GM19395 (cell line): ENCODE data around the gene PARP1.
"Not testable (repeated sequence)": the region's sequence is repeated elsewhere in the genome, so short reads cannot be mapped to it uniquely, and the experiment has no call there.

ENCODE experiments used
- ATAC-seq: cut with Tn5 transposase; IDR thresholded peaks from one replicate; pipeline ENCODE4 v1.9.1; 2021; ENCODE audit warnings: mild to moderate bottlenecking, moderate library complexity; ENCODE audit not compliant: unreplicated experiment

The PARP1 gene

GRCh38 chr1:226429858-226430715 is 22.2 kb upstream of the PARP1 start:
- ATAC-seq = no peak

- ATAC-seq = no peak
These were observed 21.0 kb upstream of the PARP1 start for GRCh38 chr1:226428791-226429461.

- no peak for ATAC-seq
These were observed 20.5 kb upstream of the PARP1 start for GRCh38 chr1:226428348-226428747.

GRCh38 chr1:226427131-226427530 is 19.2 kb upstream of the PARP1 start:
- ATAC-seq = no peak

GRCh38 chr1:226426395-226426794 is 18.5 kb upstream of the PARP1 start:
- ATAC-seq = not testable (repeated sequence)

GRCh38 chr1:226425431-226426031 is 17.6 kb upstream of the PARP1 start:
- no peak for ATAC-seq

- ATAC-seq = no peak
These were observed 17.1 kb upstream of the PARP1 start for GRCh38 chr1:226425004-226425378.

GRCh38 chr1:226424221-226425003 is 16.5 kb upstream of the PARP1 start:
- no peak for ATAC-seq

GRCh38 chr1:226422478-226422877 is 14.6 kb upstream of the PARP1 start:
- ATAC-seq = no peak

- no peak for ATAC-seq
These were observed 13.0 kb upstream of the PARP1 start for GRCh38 chr1:226420897-226421296.

- ATAC-seq = no peak
These were observed 12.4 kb upstream of the PARP1 start for GRCh38 chr1:226420328-226420727.

GRCh38 chr1:226419284-226420029 is 11.6 kb upstream of the PARP1 start:
- ATAC-seq = no peak

GRCh38 chr1:226417830-226418546 is 10.1 kb upstream of the PARP1 start:
- no peak for ATAC-seq

GRCh38 chr1:226417350-226417749 is 9.5 kb upstream of the PARP1 start:
- no peak for ATAC-seq

GRCh38 chr1:226414098-226414698 is 6.3 kb upstream of the PARP1 start:
- no peak for ATAC-seq

GRCh38 chr1:226411619-226412018 is 3.7 kb upstream of the PARP1 start:
- ATAC-seq = no peak

GRCh38 chr1:226410958-226411357 is 3.1 kb upstream of the PARP1 start:
- ATAC-seq = no peak

- no peak for ATAC-seq
These were observed 1.5 kb upstream of the PARP1 start for GRCh38 chr1:226409392-226409791.
